HG02970 (cell line): ENCODE results near the gene TAOK3.
"Not testable (repeated sequence)": the region's sequence is repeated elsewhere in the genome, so short reads cannot be mapped to it uniquely, and the experiment has no call there.

ENCODE experiments used
- ATAC-seq: cut with Tn5 transposase; IDR thresholded peaks from one replicate; pipeline ENCODE4 v1.9.1; 2021; ENCODE audit warnings: mild to moderate bottlenecking, moderate library complexity, moderate number of reproducible peaks; ENCODE audit not compliant: unreplicated experiment, low FRiP score

Gene TAOK3

GRCh38 chr12:118307069-118307954 lies 65.4 kb downstream of the TAOK3 start:
- no peak for ATAC-seq

- no peak for ATAC-seq
Measured at GRCh38 chr12:118304093-118304492, 68.6 kb downstream of the TAOK3 start.

GRCh38 chr12:118302053-118302452 lies 70.7 kb downstream of the TAOK3 start:
- no peak for ATAC-seq

- ATAC-seq = no peak
Measured at GRCh38 chr12:118299791-118300460, 72.8 kb downstream of the TAOK3 start.

- no peak for ATAC-seq
Measured at GRCh38 chr12:118297284-118297683, 75.4 kb downstream of the TAOK3 start.

GRCh38 chr12:118292836-118293235 lies 79.9 kb downstream of the TAOK3 start:
- ATAC-seq = no peak

- no peak for ATAC-seq
Measured at GRCh38 chr12:118290130-118290529, 82.6 kb downstream of the TAOK3 start.

GRCh38 chr12:118288174-118288573 lies 84.5 kb downstream of the TAOK3 start:
- no peak for ATAC-seq

- ATAC-seq = no peak
Measured at GRCh38 chr12:118287728-118288127, 85.0 kb downstream of the TAOK3 start.

- ATAC-seq = no peak
Measured at GRCh38 chr12:118282767-118283166, 89.9 kb downstream of the TAOK3 start.

- ATAC-seq = not testable (repeated sequence)
Measured at GRCh38 chr12:118278288-118278687, 94.4 kb downstream of the TAOK3 start.

GRCh38 chr12:118274066-118274465 lies 98.6 kb downstream of the TAOK3 start:
- ATAC-seq = no peak

- no peak for ATAC-seq
Measured at GRCh38 chr12:118271770-118272417, 100.8 kb downstream of the TAOK3 start.

GRCh38 chr12:118271183-118271582 lies 101.5 kb downstream of the TAOK3 start:
- no peak for ATAC-seq

- ATAC-seq = no peak
Measured at GRCh38 chr12:118269806-118270205, 102.9 kb downstream of the TAOK3 start.

- no peak for ATAC-seq
Measured at GRCh38 chr12:118259079-118259478, 113.6 kb downstream of the TAOK3 start.

GRCh38 chr12:118256352-118256751 lies 116.4 kb downstream of the TAOK3 start:
- no peak for ATAC-seq

- ATAC-seq = no peak
Measured at GRCh38 chr12:118249547-118249946, 123.2 kb downstream of the TAOK3 start.

GRCh38 chr12:118245886-118246285 lies 126.8 kb downstream of the TAOK3 start:
- not testable (repeated sequence) for ATAC-seq

- no peak for ATAC-seq
Measured at GRCh38 chr12:118238888-118239287, 133.8 kb downstream of the TAOK3 start.

- ATAC-seq = no peak
Measured at GRCh38 chr12:118237908-118238307, 134.8 kb downstream of the TAOK3 start.
